Measurements from ENCODE around the gene NDUFA12. TPM values are rescaled to one million over a fixed set of nuclear protein-coding genes. Genes with fewer than 3 reads are reported as not detected.

Gene NDUFA12
- total and polyA plus RNA-seq, 9 of the 15 experiments (the other 6 are each of a cell fraction or from before 2014, with no cell fraction given), result 115 to 986 (median 283) TPM

DNA sequence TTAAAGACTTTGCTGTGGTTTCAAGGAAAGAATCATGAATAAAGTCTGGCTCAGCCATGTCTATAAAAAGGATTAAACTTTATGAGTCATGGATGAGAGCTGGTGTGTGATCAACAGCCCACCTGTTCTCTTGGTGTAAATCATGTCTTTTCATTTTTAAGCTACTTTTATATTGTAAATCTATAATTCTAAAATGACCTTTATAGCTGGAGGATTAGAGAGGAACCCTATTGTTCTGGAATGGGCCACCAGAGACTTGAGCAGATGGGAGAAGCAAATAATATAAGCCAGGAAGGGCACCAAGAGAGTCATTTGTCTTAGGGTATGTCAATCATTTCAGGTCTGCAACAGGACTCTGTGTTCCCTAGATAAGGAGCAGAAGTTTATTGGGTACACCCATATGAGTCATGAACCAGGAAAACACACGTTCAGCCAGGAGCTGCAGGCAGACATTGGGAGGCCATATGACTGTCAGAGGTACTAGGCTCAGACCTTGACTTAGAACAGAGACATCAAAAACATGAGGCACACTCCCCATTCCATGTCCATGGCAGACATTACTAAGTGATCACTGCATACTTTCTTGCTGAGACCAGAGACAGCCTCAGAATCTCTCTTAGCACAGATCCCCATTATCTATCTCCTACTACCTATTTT is 49.3 kb downstream of the NDUFA12 start (continued):
- TF ChIP-seq, protein P1, sequence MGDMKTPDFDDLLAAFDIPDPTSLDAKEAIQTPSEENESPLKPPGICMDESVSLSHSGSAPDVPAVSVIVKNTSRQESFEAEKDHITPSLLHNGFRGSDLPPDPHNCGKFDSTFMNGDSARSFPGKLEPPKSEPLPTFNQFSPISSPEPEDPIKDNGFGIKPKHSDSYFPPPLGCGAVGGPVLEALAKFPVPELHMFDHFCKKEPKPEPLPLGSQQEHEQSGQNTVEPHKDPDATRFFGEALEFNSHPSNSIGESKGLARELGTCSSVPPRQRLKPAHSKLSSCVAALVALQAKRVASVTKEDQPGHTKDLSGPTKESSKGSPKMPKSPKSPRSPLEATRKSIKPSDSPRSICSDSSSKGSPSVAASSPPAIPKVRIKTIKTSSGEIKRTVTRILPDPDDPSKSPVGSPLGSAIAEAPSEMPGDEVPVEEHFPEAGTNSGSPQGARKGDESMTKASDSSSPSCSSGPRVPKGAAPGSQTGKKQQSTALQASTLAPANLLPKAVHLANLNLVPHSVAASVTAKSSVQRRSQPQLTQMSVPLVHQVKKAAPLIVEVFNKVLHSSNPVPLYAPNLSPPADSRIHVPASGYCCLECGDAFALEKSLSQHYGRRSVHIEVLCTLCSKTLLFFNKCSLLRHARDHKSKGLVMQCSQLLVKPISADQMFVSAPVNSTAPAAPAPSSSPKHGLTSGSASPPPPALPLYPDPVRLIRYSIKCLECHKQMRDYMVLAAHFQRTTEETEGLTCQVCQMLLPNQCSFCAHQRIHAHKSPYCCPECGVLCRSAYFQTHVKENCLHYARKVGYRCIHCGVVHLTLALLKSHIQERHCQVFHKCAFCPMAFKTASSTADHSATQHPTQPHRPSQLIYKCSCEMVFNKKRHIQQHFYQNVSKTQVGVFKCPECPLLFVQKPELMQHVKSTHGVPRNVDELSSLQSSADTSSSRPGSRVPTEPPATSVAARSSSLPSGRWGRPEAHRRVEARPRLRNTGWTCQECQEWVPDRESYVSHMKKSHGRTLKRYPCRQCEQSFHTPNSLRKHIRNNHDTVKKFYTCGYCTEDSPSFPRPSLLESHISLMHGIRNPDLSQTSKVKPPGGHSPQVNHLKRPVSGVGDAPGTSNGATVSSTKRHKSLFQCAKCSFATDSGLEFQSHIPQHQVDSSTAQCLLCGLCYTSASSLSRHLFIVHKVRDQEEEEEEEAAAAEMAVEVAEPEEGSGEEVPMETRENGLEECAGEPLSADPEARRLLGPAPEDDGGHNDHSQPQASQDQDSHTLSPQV (IDR thresholded peaks at IDR 0.05), result 0 out of 2 replicates have a peak, but pooled peaks have one; percentile 25
- TF ChIP-seq FOXP1 (CRISPR knock-in tag; IDR thresholded peaks at IDR 0.05) (no peak), SRSF9 (IDR thresholded peaks at IDR 0.05; ENCODE audit: borderline replicate concordance, low read depth, low read length) (no peak), NR2F6 (CRISPR knock-in tag; IDR thresholded peaks at IDR 0.05) (no peak), RFX7 (CRISPR knock-in tag; IDR thresholded peaks at IDR 0.05) (no peak), POLR2AphosphoS5 (IDR thresholded peaks at IDR 0.05; ENCODE audit: control insufficient read depth, insufficient read depth, low read depth, low read length) (peak; percentile 70), ZNF57 (CRISPR knock-in tag; IDR thresholded peaks at IDR 0.05) (no peak), EP400 (IDR thresholded peaks at IDR 0.05) (peak; percentile 46; the same call in 1 of the 2 replicates), SETDB1 (IDR thresholded peaks at IDR 0.05; ENCODE audit: low read length) (no peak), SRF (CRISPR knock-in tag; IDR thresholded peaks at IDR 0.05) (no peak), CBX1 (IDR thresholded peaks at IDR 0.05; ENCODE audit: low read depth) (no peak), TEAD4 (IDR thresholded peaks at IDR 0.05; ENCODE audit: low read length) (peak; percentile 75), TEAD4 (CRISPR knock-in tag; IDR thresholded peaks at IDR 0.05; ENCODE audit: borderline replicate concordance) (no peak), PTBP1 (IDR thresholded peaks at IDR 0.05; ENCODE audit: low read depth, low read length) (no peak), HDAC2 (IDR thresholded peaks at IDR 0.05) (peak; percentile 43; the same call in 1 of the 2 replicates), SMARCA5 (IDR thresholded peaks at IDR 0.05) (0 out of 2 replicates have a peak, but pooled peaks have one; percentile 63), IRF2 (CRISPR knock-in tag; IDR thresholded peaks at IDR 0.05) (no peak), BCOR (IDR thresholded peaks at IDR 0.05) (no peak)
- TF ChIP-seq, protein P2, sequence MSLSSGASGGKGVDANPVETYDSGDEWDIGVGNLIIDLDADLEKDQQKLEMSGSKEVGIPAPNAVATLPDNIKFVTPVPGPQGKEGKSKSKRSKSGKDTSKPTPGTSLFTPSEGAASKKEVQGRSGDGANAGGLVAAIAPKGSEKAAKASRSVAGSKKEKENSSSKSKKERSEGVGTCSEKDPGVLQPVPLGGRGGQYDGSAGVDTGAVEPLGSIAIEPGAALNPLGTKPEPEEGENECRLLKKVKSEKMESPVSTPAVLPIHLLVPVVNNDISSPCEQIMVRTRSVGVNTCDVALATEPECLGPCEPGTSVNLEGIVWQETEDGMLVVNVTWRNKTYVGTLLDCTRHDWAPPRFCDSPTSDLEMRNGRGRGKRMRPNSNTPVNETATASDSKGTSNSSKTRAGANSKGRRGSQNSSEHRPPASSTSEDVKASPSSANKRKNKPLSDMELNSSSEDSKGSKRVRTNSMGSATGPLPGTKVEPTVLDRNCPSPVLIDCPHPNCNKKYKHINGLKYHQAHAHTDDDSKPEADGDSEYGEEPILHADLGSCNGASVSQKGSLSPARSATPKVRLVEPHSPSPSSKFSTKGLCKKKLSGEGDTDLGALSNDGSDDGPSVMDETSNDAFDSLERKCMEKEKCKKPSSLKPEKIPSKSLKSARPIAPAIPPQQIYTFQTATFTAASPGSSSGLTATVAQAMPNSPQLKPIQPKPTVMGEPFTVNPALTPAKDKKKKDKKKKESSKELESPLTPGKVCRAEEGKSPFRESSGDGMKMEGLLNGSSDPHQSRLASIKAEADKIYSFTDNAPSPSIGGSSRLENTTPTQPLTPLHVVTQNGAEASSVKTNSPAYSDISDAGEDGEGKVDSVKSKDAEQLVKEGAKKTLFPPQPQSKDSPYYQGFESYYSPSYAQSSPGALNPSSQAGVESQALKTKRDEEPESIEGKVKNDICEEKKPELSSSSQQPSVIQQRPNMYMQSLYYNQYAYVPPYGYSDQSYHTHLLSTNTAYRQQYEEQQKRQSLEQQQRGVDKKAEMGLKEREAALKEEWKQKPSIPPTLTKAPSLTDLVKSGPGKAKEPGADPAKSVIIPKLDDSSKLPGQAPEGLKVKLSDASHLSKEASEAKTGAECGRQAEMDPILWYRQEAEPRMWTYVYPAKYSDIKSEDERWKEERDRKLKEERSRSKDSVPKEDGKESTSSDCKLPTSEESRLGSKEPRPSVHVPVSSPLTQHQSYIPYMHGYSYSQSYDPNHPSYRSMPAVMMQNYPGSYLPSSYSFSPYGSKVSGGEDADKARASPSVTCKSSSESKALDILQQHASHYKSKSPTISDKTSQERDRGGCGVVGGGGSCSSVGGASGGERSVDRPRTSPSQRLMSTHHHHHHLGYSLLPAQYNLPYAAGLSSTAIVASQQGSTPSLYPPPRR (CRISPR knock-in tag; IDR thresholded peaks at IDR 0.05; ENCODE audit: borderline replicate concordance), result no peak
- TF ChIP-seq, protein P3, sequence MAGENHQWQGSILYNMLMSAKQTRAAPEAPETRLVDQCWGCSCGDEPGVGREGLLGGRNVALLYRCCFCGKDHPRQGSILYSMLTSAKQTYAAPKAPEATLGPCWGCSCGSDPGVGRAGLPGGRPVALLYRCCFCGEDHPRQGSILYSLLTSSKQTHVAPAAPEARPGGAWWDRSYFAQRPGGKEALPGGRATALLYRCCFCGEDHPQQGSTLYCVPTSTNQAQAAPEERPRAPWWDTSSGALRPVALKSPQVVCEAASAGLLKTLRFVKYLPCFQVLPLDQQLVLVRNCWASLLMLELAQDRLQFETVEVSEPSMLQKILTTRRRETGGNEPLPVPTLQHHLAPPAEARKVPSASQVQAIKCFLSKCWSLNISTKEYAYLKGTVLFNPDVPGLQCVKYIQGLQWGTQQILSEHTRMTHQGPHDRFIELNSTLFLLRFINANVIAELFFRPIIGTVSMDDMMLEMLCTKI (IDR thresholded peaks at IDR 0.05; ENCODE audit: partially characterized antibody), result no peak
